IPS-20b (cell line): ENCODE measurements around the gene PSMD5.

Experiments used
- H3K27ac ChIP-seq: one replicate; pipeline ENCODE4 v1.5.1; 2013; ENCODE audit warnings: low read length
- H3K27me3 ChIP-seq: 2 replicates; pipeline ENCODE4 v1.6.1; 2013; ENCODE audit warnings: mild to moderate bottlenecking, low read length, inconsistent platforms; ENCODE audit not compliant: insufficient read depth
- H3K36me3 ChIP-seq: 2 replicates; pipeline ENCODE4 v1.6.1; 2013; ENCODE audit warnings: low read depth, mild to moderate bottlenecking, inconsistent platforms, low read length, moderate library complexity; ENCODE audit not compliant: insufficient read depth
- H3K4me1 ChIP-seq: 2 replicates; pipeline ENCODE4 v1.6.1; 2013; ENCODE audit warnings: mild to moderate bottlenecking, control low read depth, inconsistent platforms, low read length, moderate library complexity; ENCODE audit not compliant: insufficient read depth
- H3K4me3 ChIP-seq: 2 replicates; pipeline ENCODE4 v1.5.1; 2013; ENCODE audit warnings: mild to moderate bottlenecking, low read length, inconsistent platforms
- H3K9ac ChIP-seq: 2 replicates; pipeline ENCODE4 v1.6.1; 2013; ENCODE audit warnings: low read depth, mild to moderate bottlenecking, inconsistent platforms, low read length, moderate library complexity
- H3K9me3 ChIP-seq: 2 replicates; pipeline ENCODE4 v1.6.1; 2013; ENCODE audit warnings: mild to moderate bottlenecking, low read depth, low read length, inconsistent platforms; ENCODE audit not compliant: insufficient read depth

PSMD5 gene

DNA sequence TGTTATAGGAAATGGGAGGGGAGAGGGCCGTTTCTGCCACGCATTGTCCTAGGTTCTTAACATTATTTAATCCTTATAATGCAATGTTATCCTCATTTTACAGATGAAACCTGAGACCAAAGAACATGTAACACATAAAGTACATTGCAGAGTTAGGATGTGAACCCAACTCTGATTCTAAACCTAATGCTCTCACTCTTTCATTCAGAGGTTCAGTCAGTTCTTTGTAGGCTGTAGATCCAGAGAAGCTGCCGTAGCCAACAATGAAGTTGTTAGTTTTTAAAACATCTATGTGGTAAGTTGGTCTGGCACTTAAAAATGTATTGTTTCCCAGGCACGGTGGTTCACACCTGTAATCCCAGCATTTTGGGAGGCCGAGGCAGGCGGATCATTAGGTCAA lies 10.5 kb upstream of the PSMD5 start:
- Histone ChIP-seq H3K36me3 (peaks cover 6% of the 10 kb centered on the region; the same call in 1 of the 2 replicates), H3K27me3 (no peaks in the 10 kb centered on the region), H3K27ac (no peak overlapping the region), H3K4me1 (peaks cover 17% of the 10 kb centered on the region), H3K9me3 (no peaks in the 10 kb centered on the region), H3K9ac (no peak overlapping the region), H3K4me3 (no peak overlapping the region)

DNA sequence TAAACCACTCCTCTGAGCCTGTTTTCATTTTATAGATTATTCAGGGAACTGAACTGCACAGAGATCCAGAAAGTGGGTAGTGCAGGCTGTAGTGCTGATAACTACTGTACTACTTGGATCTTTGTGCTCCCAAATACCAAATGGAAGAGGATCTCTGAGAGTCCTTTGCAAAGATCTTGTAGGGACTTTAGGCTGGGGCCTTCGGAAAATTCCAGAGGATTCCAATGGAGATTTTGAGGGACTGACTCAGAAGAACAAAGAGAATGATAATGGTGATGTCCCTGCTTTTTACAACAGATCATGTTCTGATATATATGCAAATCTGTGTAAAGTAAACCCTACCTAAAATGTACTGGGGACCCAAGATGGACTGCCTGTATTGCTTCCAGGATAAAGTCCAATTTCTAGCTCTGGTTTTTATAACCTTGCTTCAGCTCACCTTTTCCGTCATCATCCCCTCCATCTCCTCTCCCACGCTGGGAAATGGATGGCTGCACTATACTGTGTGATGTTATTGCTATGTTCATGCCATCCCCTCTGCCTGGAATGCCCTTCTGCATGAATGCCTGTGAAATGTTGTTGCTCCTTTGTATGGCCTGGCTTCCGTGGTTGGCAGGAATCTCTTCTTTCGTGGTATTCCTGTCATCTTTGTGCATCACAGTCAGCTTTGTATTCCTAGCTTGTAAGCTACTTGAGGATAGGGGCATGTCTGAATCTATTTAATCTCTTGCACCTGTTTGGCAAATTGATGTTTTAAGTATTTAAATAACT lies 9.7 kb upstream of the PSMD5 start:
- H3K4me3 ChIP-seq: no peak overlapping the region

DNA sequence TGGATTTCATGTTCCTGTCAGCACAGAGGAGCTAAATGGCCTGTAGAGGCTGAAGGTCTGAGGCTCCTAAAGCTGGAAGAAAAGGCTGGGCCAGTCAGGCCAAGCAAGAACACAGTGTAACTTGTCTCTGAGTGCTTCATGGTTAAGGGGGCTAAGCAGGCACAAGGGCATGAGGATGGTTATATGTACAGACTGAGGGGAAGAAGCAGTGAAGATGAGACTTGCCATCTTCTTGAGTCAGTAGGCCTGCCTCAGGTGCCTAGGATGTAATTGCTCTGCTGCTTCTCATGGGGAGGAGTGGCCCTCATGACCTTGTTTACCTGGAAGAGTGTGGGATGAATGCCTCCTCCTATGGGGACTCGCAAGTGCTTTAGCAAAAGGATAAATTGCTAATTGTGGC lies 8.7 kb upstream of the PSMD5 start:
- H3K9me3 ChIP-seq: no peaks in the 10 kb centered on the region
- H3K9ac ChIP-seq: peak overlapping the region; percentile 54; the same call in 1 of the 2 replicates
- no peaks in the 10 kb centered on the region for H3K27me3 ChIP-seq
- no peaks in the 10 kb centered on the region; the same call in 1 of the 2 replicates for H3K36me3 ChIP-seq
- no peak overlapping the region for H3K27ac ChIP-seq
- peaks cover 19% of the 10 kb centered on the region for H3K4me1 ChIP-seq
- no peak overlapping the region for H3K4me3 ChIP-seq

More for the DNA sequence above, 9.7 kb upstream of the PSMD5 start:
- Histone ChIP-seq H3K27me3 (no peaks in the 10 kb centered on the region), H3K9ac (peak overlapping the region; percentile 54; the same call in 1 of the 2 replicates), H3K4me1 (peaks cover 17% of the 10 kb centered on the region), H3K27ac (no peak overlapping the region), H3K36me3 (peaks cover 4% of the 10 kb centered on the region; the same call in 1 of the 2 replicates), H3K9me3 (no peaks in the 10 kb centered on the region)

DNA sequence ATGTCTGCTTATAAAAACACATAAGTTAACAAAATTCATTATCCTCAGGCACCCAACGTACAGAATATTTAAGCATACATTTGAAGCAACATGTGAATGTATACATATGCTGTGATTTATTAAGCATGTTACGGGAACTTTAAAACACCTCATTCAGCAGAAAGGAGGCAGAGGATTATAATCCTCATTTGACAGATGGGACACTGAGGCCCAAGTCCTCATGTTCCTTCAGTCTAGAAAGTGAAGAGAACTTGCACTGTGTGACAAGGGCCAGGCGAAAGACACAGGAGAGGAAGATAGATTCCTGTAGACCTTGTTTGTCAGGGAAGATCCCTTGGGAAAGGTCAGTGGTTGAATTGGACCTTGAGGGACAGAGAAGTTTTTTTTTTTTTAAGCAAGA lies 7.6 kb upstream of the PSMD5 start:
- Histone ChIP-seq H3K27me3 (no peaks in the 10 kb centered on the region), H3K27ac (no peak overlapping the region), H3K9ac (no peak overlapping the region), H3K4me1 (peaks cover 21% of the 10 kb centered on the region), H3K4me3 (no peak overlapping the region), H3K36me3 (peaks cover 4% of the 10 kb centered on the region; the same call in 1 of the 2 replicates), H3K9me3 (no peaks in the 10 kb centered on the region)

DNA sequence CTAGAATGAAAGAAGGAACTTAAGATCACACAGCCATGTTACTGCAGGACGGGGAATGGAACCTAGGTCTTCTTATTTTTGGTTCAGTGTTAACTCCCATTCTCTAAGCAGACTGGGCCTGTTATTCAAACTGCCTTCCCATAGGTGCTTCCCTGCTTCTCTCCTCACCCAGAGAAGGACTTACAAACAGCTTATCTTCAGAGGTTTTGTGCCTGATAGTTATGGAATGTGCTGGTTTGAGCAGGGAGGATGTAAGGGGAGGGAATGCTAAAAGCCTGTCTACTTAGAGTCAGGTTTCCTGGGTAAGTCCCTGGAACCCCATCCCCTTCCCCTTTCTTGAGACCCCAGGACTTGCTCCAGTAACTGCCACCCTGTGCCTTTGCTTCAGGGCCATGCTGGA lies 4.2 kb upstream of the PSMD5 start:
- H3K36me3 ChIP-seq: peaks cover 4% of the 10 kb centered on the region; the same call in 1 of the 2 replicates

DNA sequence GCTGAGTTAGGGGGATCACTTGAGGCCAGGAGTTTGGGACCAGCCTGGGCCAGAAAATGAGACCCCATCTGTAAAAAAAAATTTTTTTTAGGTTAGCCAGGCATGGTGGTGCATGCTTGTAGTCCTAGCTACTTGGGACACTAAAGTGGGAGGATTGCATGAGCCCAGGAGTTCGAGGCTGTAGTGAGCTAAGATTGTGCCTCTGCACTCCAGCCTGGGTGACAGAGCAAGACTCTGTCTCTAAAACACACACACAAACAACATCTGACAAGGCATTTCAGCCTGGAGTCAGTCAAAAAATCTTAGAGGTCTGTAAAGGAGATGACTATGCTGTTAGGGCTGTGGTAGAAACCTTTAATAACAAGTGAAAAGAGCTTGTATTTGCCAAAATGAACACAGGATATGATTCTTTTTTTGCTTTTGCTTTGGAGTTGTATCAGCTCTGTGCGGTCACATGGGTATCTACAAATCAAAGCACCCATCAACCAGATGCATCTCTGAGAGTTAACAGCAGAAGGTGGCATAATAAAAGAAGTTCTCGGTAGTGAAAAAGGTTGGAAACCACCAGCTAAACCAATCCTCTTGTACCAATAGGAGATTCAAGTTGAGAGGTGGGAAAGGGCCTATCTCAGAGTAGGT lies 3.6 kb upstream of the PSMD5 start:
- Histone ChIP-seq H3K27ac (no peak overlapping the region), H3K36me3 (peaks cover 7% of the 10 kb centered on the region; the same call in 1 of the 2 replicates), H3K27me3 (no peaks in the 10 kb centered on the region), H3K4me3 (no peak overlapping the region), H3K4me1 (peaks cover 7% of the 10 kb centered on the region), H3K9ac (no peak overlapping the region), H3K9me3 (no peaks in the 10 kb centered on the region)

More for the DNA sequence above, 4.2 kb upstream of the PSMD5 start:
- H3K27ac ChIP-seq: no peak overlapping the region
- H3K9ac ChIP-seq: no peak overlapping the region
- H3K9me3 ChIP-seq: no peaks in the 10 kb centered on the region
- H3K4me1 ChIP-seq: peaks cover 12% of the 10 kb centered on the region
- no peaks in the 10 kb centered on the region for H3K27me3 ChIP-seq
- no peak overlapping the region for H3K4me3 ChIP-seq

DNA sequence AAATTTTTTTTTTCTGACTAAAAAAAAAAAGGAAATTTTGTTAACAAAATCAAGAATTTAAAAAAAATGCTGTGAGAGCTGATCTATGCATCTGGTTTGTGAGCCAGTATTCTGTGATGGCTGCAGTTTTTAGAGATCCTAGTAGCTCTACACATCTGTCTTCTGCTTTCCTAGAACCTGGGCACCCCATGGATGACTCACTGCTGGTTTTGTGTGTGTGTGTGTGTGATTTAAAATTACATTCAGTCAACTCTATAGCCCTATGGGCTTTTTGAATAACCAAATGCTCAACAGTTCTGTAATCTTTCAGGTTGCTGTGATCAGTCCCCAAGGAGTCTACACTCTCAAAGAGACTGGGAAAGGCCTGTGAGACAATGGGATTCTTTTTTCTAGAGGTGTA lies 2.5 kb upstream of the PSMD5 start:
- H3K9ac ChIP-seq: no peak overlapping the region
- H3K4me1 ChIP-seq: peaks cover 7% of the 10 kb centered on the region; the same call in 1 of the 2 replicates
- no peaks in the 10 kb centered on the region for H3K27me3 ChIP-seq
- H3K4me3 ChIP-seq: no peak overlapping the region
- H3K9me3 ChIP-seq: no peaks in the 10 kb centered on the region
- H3K27ac ChIP-seq: no peak overlapping the region
- H3K36me3 ChIP-seq: 0 out of 2 replicates have a peak, but pooled peaks cover 13% of the 10 kb centered on the region

DNA sequence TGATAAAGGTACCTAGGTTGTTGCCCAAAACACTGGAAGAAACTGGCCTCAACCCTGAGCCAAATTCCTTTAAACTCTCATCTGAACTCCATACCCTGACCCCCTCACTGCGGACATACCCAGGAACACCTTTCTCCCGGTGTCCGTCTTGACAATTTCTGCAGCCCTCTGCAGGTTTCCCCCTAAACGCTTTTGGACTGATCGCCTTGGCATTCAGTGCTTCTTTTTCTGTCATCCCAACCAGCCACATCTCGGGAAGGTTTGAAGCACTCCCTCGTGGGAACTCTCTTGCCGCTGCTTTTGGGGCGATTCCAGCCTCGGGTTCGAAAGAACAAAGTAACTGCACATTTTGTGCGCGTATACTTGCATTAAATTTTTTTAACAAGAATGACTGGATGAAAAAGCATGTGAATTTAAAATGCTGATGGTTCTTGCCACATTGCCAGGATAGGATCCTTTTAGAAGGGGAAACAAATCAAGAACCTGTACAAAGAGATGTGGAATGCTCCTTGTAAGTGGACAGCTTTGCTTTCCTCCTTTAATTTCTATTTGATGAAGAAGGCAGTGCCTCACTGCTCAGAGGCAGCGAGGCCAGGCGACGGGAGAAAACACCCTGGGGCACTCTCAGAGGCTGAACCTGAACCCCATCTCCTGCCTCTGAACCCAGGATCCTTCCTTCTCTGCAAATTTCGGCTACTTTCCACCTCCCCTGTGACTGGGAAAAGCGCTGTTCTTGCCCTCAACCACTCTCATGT lies 615 bp downstream of the PSMD5 start:
- H3K4me1 ChIP-seq: peaks cover 9% of the 10 kb centered on the region; the same call in 1 of the 2 replicates
- H3K27ac ChIP-seq: peak overlapping the region; percentile 92
- H3K4me3 ChIP-seq: peak overlapping the region; percentile 98
- H3K27me3 ChIP-seq: no peaks in the 10 kb centered on the region
- peaks cover 21% of the 10 kb centered on the region; the same call in 1 of the 2 replicates for H3K36me3 ChIP-seq
- no peaks in the 10 kb centered on the region for H3K9me3 ChIP-seq
- peak overlapping the region; percentile 100 for H3K9ac ChIP-seq

DNA sequence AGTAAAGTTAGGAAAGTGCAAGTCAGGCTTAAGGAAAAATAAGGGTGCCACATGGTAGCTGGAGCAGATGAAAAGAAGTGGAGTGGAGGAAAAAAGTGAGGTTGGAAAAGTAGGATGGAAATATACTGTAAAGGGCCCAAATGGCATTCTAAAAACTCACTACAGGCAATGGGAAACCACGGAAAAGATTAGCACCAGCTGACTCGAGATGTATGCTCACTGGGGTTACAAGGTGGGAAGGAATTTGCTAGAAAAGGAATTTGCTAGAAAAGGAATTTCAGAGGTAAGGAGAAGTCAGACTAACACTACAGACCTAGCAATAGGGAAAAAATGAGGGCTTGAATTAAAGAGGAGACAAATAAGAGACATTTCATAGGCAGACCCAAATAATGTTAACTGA lies 3.6 kb downstream of the PSMD5 start:
- H3K4me3 ChIP-seq: no peak overlapping the region
- H3K27me3 ChIP-seq: no peaks in the 10 kb centered on the region
- H3K36me3 ChIP-seq: peaks cover 29% of the 10 kb centered on the region
- H3K9me3 ChIP-seq: no peaks in the 10 kb centered on the region
- peak overlapping the region; percentile 37; the same call in 1 of the 2 replicates for H3K9ac ChIP-seq
- H3K4me1 ChIP-seq: peaks cover 5% of the 10 kb centered on the region; the same call in 1 of the 2 replicates
- H3K27ac ChIP-seq: no peak overlapping the region

DNA sequence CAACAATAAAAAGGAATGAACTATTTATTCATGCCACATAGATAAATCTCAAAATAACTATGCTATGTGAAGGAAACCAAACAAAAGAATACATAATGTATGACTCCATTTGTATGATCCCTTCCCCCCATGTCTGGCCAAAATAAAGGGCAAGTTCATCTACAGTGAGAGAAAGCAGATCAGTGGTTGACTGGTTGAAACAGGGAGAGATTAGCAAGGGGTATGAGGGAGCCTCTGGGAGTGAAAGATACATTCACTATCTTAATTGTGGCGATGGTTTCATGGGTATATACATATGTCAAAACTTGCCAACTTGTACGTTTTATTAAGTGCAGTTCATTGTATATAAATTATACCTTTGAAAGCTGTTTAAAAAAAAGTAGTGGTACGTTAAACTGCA lies 4.8 kb downstream of the PSMD5 start:
- Histone ChIP-seq H3K36me3 (peaks cover 34% of the 10 kb centered on the region), H3K9ac (no peak overlapping the region), H3K27me3 (no peaks in the 10 kb centered on the region), H3K27ac (no peak overlapping the region), H3K4me1 (0 out of 2 replicates have a peak, but pooled peaks cover 2% of the 10 kb centered on the region), H3K9me3 (no peaks in the 10 kb centered on the region), H3K4me3 (no peak overlapping the region)

DNA sequence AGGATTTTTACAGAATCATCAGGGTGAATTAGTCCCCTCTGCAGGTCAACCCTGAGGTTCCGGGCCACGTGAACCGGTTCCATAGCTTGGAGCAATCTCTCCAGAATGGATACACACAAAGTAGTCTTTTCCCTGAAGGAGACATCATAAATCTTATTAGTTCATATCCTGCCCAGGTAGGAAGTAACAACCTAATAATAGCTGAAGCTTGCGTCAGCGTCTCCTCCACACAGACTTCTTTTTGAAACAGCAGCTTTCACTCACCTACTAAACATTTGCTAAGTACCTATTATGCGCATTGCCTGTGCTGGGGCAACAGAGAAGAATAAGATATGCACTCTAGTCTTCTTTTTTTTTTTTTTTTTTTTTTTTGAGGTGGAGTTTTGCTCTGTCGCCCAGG lies 9.4 kb downstream of the PSMD5 start:
- H3K4me1 ChIP-seq: no peaks in the 10 kb centered on the region
- H3K27me3 ChIP-seq: no peaks in the 10 kb centered on the region
- no peak overlapping the region for H3K4me3 ChIP-seq
- no peak overlapping the region for H3K9ac ChIP-seq
- no peaks in the 10 kb centered on the region for H3K9me3 ChIP-seq
- H3K36me3 ChIP-seq: peaks cover 63% of the 10 kb centered on the region
- no peak overlapping the region for H3K27ac ChIP-seq
